DMS 273 (cell line): ENCODE data around the gene NKAIN1.
A peak's percentile ranks its signal among the peaks of the same experiment; 100 is the strongest.
"Not testable (repeated sequence)": the region's sequence is repeated elsewhere in the genome, so short reads cannot be mapped to it uniquely, and the experiment has no call there.

Experiments
- DNase-seq: peaks from one replicate; lab custom pipeline; 2025; ENCODE audit not compliant: unreplicated experiment; lab: John Stamatoyannopoulos, UW

NKAIN1 gene

GRCh38 chr1:31239653-31240241 is at the start of gene NKAIN1:
TSS of gene NKAIN1 (minus strand) at chr1:31239887. CDS start at chr1:31239547, 340 bp downstream.
- DNase-seq: peak; percentile 78

- no peak for DNase-seq
Measured at GRCh38 chr1:31289021-31289420, 49.3 kb upstream of the NKAIN1 start.

GRCh38 chr1:31287791-31288190 is 48.1 kb upstream of the NKAIN1 start:
- DNase-seq: not testable (repeated sequence)

- DNase-seq: not testable (repeated sequence)
Measured at GRCh38 chr1:31282426-31282825, 42.7 kb upstream of the NKAIN1 start.

- DNase-seq: no peak
Measured at GRCh38 chr1:31273619-31274018, 33.9 kb upstream of the NKAIN1 start.

GRCh38 chr1:31272369-31272768 is 32.7 kb upstream of the NKAIN1 start:
- DNase-seq: no peak

GRCh38 chr1:31266547-31266946 is 26.9 kb upstream of the NKAIN1 start:
- DNase-seq: no peak

- DNase-seq: peak; percentile 50
Measured at GRCh38 chr1:31264790-31265386, 25.2 kb upstream of the NKAIN1 start.

- no peak for DNase-seq
Measured at GRCh38 chr1:31263408-31263807, 23.7 kb upstream of the NKAIN1 start.

- not testable (repeated sequence) for DNase-seq
Measured at GRCh38 chr1:31262393-31262792, 22.7 kb upstream of the NKAIN1 start.

- no peak for DNase-seq
Measured at GRCh38 chr1:31261916-31262315, 22.2 kb upstream of the NKAIN1 start.

GRCh38 chr1:31259746-31260145 is 20.1 kb upstream of the NKAIN1 start:
- DNase-seq: no peak

- DNase-seq: no peak
Measured at GRCh38 chr1:31258581-31258980, 18.9 kb upstream of the NKAIN1 start.

- DNase-seq: no peak
Measured at GRCh38 chr1:31257213-31257612, 17.5 kb upstream of the NKAIN1 start.

- DNase-seq: no peak
Measured at GRCh38 chr1:31249854-31250253, 10.2 kb upstream of the NKAIN1 start.

- DNase-seq: no peak
Measured at GRCh38 chr1:31248276-31248675, 8.6 kb upstream of the NKAIN1 start.

GRCh38 chr1:31244326-31244725 is 4.6 kb upstream of the NKAIN1 start:
- DNase-seq: no peak

- DNase-seq: peak; percentile 80
Measured at GRCh38 chr1:31243501-31244286, 4.0 kb upstream of the NKAIN1 start.

- DNase-seq: no peak
Measured at GRCh38 chr1:31241321-31241720, 1.6 kb upstream of the NKAIN1 start.

GRCh38 chr1:31238986-31239613 is 587 bp downstream of the NKAIN1 start:
- DNase-seq: peak; percentile 81

GRCh38 chr1:31238612-31238985 is 1.1 kb downstream of the NKAIN1 start:
- DNase-seq: no peak

- no peak for DNase-seq
Measured at GRCh38 chr1:31234870-31235269, 4.8 kb downstream of the NKAIN1 start.
